DOHH2 (cell line): ENCODE results near the gene ITGAE.

Experiments used
- CTCF ChIP-seq: fragments of 200-600 bp; sonication (generic); IDR thresholded peaks from one replicate; pipeline ENCODE4 v1.5.1; 2014; ENCODE audit warnings: antibody characterized with exemption, mild to moderate bottlenecking, low read depth, low read length; ENCODE audit not compliant: poor library complexity, severe bottlenecking
- EZH2phosphoT487 ChIP-seq: fragments of 200-600 bp; sonication (generic); IDR thresholded peaks from 2 replicates; pipeline ENCODE4 v1.6.1; 2017; ENCODE audit warnings: borderline replicate concordance, mild to moderate bottlenecking, antibody characterized with exemption, low read length, moderate library complexity, mixed read lengths

- no peak for TF ChIP-seq CTCF
- TF ChIP-seq EZH2phosphoT487 = no peak
Observed at GRCh38 chr17:3697103-3697476, 103.9 kb downstream of the ITGAE start.
